Activated naive CD8-positive, alpha-beta T cell treated with anti-CD3 and anti-CD28 coated beads, Interleukin-2, amount 10 ng/mL, durations not matched to agents 7 days and 5 days (primary cell): Measurements from ENCODE around the gene RGS17. TPM values are rescaled to one million over a fixed set of nuclear protein-coding genes. Genes with fewer than 3 reads are reported as not detected.

Source experiments
- total RNA-seq, 2 experiments: library from RNA; stranded (reverse); gene quantifications; one replicate each; pipeline ENCODE4 v1.2.3, GENCODE V29; 2021

The RGS17 gene
- total RNA-seq, 2 experiments from 2014 or later, result not detected

Other genes starting within 250 kb of the RGS17 start
- 10 to 100 TPM; 47.1 to 50.8 TPM for gene FBXO5, start 148.2 kb downstream of the RGS17 start, total RNA-seq
- 10 to 100 TPM; 16.5 to 17.2 TPM for gene MTRF1L, start 128.6 kb downstream of the RGS17 start, total RNA-seq